KOPT-K1 (cell line): Measurements from ENCODE around the gene TMEM89.

Experiments used
- H3K27ac ChIP-seq: fragments of 200-600 bp; sonication (generic); 2 replicates; pipeline ENCODE4 v1.5.1; 2016; ENCODE audit warnings: antibody characterized with exemption, mild to moderate bottlenecking, low read depth, low read length; ENCODE audit not compliant: poor library complexity, severe bottlenecking
- H3K36me3 ChIP-seq: fragments of 200-600 bp; sonication (generic); 2 replicates; pipeline ENCODE4 v1.5.1; 2017; ENCODE audit warnings: antibody characterized with exemption, mild to moderate bottlenecking, low read length, moderate library complexity; ENCODE audit not compliant: insufficient read depth
- H3K9me3 ChIP-seq: fragments of 200-600 bp; sonication (generic); 2 replicates; pipeline ENCODE4 v1.5.1; 2017; ENCODE audit warnings: antibody characterized with exemption, low read length, mild to moderate bottlenecking; ENCODE audit not compliant: insufficient read depth, poor library complexity, severe bottlenecking

Gene TMEM89

DNA sequence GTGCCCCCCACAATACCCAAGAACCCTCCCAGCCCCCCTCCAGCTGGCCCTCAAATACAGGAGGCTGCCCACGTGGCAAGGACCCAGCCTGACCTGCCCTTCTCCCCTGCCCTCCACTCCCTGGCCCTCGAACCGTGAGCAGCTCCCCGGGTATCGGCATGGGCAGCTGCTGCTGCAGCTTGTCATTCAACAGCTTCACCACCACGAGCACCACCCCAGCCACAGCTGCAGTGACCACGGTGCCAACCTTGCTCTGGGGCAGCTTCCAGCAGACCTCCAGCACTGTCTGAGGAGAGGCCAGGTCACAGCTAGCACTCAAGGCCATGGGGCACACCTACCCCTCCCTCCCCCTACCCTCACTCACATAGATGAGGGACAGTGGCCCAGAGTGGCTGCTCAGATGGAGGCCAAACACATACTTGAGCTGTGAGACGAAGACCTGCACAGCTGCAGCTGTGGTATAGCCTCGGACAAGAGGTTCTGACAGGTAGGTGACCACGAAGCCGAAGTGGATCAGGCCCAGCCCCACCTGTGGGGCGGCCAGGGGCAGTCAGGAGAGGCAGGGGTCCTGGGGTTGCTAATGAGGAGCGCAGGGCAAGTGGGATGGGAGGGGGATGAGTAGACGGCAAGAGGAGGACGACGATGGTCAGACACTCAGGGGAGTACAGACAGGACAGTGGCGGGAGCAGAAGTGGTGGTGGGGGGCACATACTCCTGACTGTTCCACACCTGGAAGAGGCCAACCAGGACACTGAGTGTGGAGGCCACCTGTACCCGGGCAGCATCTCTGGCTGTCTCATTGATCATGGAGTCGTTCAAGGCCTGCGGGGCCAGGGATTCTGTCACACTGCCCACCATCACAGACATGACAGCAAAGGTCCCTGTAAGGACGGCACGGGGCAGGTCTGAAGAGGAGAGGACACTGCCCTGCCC is 10.2 kb upstream of the TMEM89 start:
- Histone ChIP-seq H3K9me3 (no peaks in the 10 kb centered on the region), H3K36me3 (peaks cover 53% of the 10 kb centered on the region; the same call in 1 of the 2 replicates), H3K27ac (no peak overlapping the region)

- H3K36me3 ChIP-seq = peaks cover 62% of the 10 kb centered on the region; the same call in 1 of the 2 replicates
- no peak overlapping the region for H3K27ac ChIP-seq
- H3K9me3 ChIP-seq = no peaks in the 10 kb centered on the region
Observed at GRCh38 chr3:48630833-48631232, 9.3 kb upstream of the TMEM89 start.

DNA sequence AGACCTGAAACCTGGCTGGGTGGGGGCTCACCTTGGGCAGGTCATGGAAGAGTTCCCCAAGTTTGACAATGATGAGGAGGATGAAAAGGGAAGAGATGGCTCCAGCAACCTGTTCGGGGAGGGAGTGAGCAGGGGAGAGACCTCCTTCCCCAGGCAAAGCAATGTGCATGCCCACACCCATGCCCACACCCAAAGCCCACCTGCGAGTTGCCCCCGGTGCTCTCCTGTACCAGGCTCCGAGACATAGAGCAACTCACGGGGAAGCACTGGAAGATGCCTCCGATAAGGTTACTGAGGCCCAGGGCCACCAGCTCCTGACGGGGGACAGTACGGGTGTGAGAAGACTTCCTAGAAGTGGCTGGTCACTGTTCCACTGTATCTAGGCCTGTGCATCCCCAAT is 8.8 kb upstream of the TMEM89 start:
- Histone ChIP-seq H3K27ac (no peak overlapping the region), H3K36me3 (peaks cover 67% of the 10 kb centered on the region; the same call in 1 of the 2 replicates), H3K9me3 (no peaks in the 10 kb centered on the region)

- Histone ChIP-seq H3K36me3 (peaks cover 72% of the 10 kb centered on the region; the same call in 1 of the 2 replicates), H3K9me3 (no peaks in the 10 kb centered on the region), H3K27ac (no peak overlapping the region)
Observed at GRCh38 chr3:48629894-48630293, 8.3 kb upstream of the TMEM89 start.

DNA sequence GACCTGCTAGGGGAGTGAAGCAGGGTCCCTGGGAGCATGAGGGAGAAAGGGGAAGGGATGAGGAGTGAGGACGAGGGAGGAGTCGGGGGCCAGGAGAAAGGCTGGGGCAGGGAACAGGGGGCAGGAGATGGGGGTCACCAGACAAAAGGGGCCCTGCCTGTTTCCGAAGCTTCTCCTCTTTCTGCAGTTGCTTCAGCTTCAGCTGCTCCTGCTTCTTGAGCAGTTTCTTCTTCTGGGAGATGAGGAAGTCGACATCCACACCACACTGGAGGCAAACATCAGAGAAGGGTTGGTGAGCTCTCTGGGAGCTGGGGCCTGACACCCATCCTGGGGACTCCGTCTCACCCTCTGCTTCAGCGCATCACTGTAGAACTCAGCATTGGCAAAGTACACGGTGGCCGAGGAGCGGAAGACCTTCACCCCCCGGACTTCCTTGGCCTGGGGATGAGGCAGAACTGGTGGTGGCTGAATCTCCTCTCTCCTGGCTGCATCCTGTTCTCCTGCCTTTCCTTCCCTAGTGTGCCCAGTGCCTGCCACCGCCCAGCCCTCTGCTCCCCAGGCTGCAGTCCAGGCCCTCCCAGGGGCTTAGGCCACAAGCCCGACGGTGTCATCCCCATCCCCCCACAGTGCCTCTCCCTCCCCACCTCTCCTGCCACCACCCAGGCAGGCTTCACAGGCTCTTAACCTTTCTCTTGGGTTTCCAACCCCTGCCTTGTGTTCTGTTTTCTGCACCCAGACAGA is 6.9 kb upstream of the TMEM89 start:
- Histone ChIP-seq H3K36me3 (peaks cover 76% of the 10 kb centered on the region; the same call in 1 of the 2 replicates), H3K27ac (no peak overlapping the region), H3K9me3 (no peaks in the 10 kb centered on the region)

- Histone ChIP-seq H3K9me3 (no peaks in the 10 kb centered on the region), H3K27ac (no peak overlapping the region)
Observed at GRCh38 chr3:48625600-48625999, 4.0 kb upstream of the TMEM89 start.

DNA sequence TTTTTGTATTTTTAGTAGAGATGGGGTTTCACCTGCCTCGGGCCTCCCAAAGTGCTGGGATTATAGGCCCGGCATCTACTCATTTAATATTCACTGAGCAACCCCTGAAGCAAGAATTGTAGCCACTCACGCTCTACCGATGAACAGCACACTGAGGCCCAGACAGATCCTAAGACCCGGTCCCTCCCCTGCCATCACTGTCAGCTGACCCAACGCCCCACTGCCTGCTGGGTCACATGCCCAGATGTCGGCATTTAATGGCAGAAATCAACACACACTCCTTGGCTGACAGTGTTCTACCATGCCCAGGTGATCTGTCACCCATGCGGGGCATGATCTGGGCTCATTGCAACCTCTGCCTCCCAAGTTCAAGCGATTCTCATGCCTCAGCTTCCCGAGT is 3.2 kb upstream of the TMEM89 start:
- H3K36me3 ChIP-seq = peaks cover 59% of the 10 kb centered on the region; the same call in 1 of the 2 replicates
- peak overlapping the region; percentile 59 for H3K27ac ChIP-seq
- H3K9me3 ChIP-seq = no peaks in the 10 kb centered on the region

More at GRCh38 chr3:48625600-48625999, 4.0 kb upstream of the TMEM89 start:
- H3K36me3 ChIP-seq = peaks cover 58% of the 10 kb centered on the region; the same call in 1 of the 2 replicates

DNA sequence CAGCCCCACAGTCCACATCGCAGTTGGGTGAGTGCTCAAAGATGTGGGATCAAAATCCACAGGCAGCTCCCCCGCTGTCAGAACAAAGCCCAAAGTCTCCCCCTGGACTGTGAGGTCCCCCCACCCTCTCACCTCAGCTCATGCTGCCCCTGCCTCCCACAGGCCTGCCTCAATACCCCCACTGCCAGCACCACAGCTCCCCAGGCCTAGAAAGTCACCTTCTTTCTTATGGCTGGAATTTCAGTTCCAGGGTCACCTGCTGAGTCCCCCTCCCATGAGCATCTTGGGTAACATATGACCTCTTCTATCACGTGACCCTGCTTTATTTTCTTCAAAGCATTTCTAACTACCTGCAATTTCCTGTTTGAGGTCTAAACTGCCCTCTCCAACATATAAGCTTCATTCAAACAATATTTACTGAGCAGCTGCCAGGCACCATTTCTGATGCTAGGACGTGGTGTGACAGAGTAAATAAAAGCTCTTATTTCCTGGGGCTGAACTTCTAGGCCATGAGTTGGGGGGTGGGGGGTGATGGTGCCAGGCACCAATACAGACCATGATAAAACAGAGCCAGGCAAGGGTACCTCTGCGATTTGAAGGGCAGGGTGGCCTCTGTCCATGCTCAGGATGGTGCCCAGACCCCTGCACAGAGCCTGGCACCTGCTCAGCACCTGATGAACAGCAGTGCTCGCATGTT is 2.4 kb upstream of the TMEM89 start:
- Histone ChIP-seq H3K9me3 (no peaks in the 10 kb centered on the region), H3K36me3 (peaks cover 55% of the 10 kb centered on the region; the same call in 1 of the 2 replicates), H3K27ac (peak overlapping the region; percentile 59)

GRCh38 chr3:48619541-48620524 is 1.7 kb downstream of the TMEM89 start:
- Histone ChIP-seq H3K9me3 (peaks cover 23% of the 10 kb centered on the region), H3K27ac (no peak overlapping the region)

DNA sequence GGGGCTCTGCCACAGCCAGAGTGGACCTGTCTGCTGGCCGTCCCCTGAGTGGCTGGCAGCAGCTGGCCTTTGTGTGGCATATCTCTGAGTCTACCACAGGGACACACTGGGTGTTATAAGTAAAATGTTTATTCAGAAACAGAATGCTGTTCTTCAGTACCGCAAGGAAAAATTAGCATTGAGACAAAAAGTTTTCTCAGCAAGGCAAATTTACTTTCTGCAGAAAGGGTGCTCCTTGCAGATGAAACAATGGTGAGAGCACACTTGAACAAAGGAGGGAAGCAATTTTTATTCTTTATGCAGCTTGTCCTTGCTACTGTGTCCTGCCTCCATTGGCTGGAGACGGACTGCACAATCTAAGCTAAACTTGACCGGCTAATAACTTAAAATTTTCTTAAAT is 4.0 kb downstream of the TMEM89 start:
- Histone ChIP-seq H3K9me3 (peaks cover 23% of the 10 kb centered on the region), H3K27ac (no peak overlapping the region)

More at GRCh38 chr3:48619541-48620524, 1.7 kb downstream of the TMEM89 start:
- peaks cover 24% of the 10 kb centered on the region; the same call in 1 of the 2 replicates for H3K36me3 ChIP-seq

GRCh38 chr3:48614044-48614443 is 7.5 kb downstream of the TMEM89 start:
- Histone ChIP-seq H3K36me3 (peaks cover 9% of the 10 kb centered on the region; the same call in 1 of the 2 replicates), H3K9me3 (peaks cover 23% of the 10 kb centered on the region), H3K27ac (no peak overlapping the region)

More for the DNA sequence above, 4.0 kb downstream of the TMEM89 start:
- peaks cover 21% of the 10 kb centered on the region; the same call in 1 of the 2 replicates for H3K36me3 ChIP-seq

DNA sequence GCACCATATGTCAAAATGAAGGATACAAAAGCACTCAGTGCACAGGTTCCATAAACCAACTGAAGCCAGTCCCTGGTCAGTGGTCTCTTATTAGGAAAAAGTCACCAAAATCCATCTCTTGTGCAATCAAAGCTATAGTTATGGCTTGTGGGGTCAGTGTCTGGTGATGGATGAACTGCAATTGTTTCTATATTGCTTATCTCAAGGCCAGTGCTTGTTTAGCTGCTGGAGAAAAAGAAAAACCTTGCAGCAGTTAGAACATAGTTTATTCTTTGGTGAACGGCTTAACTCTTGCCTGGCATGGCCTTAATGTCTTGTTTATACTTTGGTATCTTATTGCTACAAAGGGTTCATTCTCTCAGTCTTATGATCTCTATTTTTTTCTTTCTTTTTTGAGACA is 9.3 kb downstream of the TMEM89 start:
- Histone ChIP-seq H3K9me3 (peaks cover 11% of the 10 kb centered on the region), H3K36me3 (peaks cover 14% of the 10 kb centered on the region; the same call in 1 of the 2 replicates), H3K27ac (no peak overlapping the region)

DNA sequence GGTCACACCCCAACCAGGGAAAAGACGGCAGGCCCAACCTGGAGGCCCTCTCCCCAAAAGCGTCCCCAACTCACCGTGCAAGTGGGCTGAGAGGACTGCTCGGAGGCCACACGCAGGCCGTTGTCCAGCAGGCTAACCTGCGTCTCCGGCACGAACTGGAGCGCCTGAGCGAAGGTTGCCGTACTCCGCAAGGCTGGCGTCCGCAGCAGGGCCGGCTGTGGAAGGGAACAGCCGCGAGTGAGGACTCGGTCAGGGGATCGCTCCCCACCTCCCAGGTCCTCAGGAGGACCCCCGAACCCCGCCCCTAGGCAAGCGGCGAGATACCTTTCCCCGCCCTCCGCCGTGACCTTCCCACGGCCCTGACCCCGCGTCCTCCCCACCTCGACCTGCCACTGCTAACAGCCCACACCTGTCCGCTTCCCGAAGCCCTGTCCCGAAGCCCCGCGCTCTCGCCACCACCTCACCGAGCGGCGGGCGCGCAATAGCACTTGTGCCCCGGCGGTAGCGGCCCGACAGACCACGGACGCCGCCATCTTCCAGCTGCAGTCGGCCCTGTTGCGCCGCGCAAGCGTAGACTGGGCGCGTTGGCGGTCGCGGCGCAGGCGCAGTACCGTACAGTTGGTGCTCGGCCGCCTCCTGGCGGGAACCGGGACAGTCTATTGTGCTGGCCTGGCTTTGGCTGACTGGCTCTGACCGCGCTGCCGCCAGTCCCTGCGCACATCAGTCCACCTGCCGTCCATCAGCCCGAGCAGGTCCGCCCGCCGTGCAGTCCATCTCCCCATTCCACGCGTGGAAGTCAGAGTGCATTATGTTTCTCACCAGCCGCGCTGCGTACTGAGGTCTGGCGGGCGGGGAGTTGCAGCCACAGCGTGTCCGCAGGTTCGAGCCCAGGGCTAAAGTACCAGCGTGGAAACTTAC is 12.2 kb downstream of the TMEM89 start, which contains the start of gene UQCRC1:
UQCRC1 (minus strand) TSS at position 559 of the 918 bp plus-strand sequence; CDS start at position 533, 26 bp downstream.
- H3K27ac ChIP-seq = peak within 1 kb of the TSS; percentile 86

More for the DNA sequence above, 12.2 kb downstream of the TMEM89 start, which contains the start of gene UQCRC1:
- H3K36me3 ChIP-seq = peaks cover 37% of the 10 kb centered on the region
- no peaks in the 10 kb centered on the region for H3K9me3 ChIP-seq
